Measurements from ENCODE around the gene BCR. TPM values are rescaled to one million over a fixed set of nuclear protein-coding genes. Genes with fewer than 3 reads are reported as not detected.
"Not testable (repeated sequence)": the region's sequence is repeated elsewhere in the genome, so short reads cannot be mapped to it uniquely, and the experiment has no call there.

BCR gene
- total RNA-seq, 2 donors from 2014 or later: 27.0 to 41.3 TPM

- H3K27me3 ChIP-seq; H3K4me3 ChIP-seq; DNase-seq (ENCODE audit: low spot score); H3K4me1 ChIP-seq; H3K36me3 ChIP-seq; H3K9me3 ChIP-seq; H3K27ac ChIP-seq: not testable (repeated sequence)
Observed at GRCh38 chr22:23323960-23324688, 143.8 kb downstream of the BCR start.

- Histone ChIP-seq H3K4me1 (no peaks in the 10 kb centered on the region), H3K27ac (no peak overlapping the region), H3K9me3 (no peaks in the 10 kb centered on the region), H3K36me3 (no peaks in the 10 kb centered on the region), H3K27me3 (no peaks in the 10 kb centered on the region), H3K4me3 (no peak overlapping the region)
- no peak for TF ChIP-seq CTCF (IDR thresholded peaks at IDR 0.05)
- DNase-seq (ENCODE audit: low spot score): no peak
Observed at GRCh38 chr22:23325183-23325582, 144.9 kb downstream of the BCR start.

- not testable (repeated sequence) for H3K36me3 ChIP-seq; H3K27ac ChIP-seq; H3K9me3 ChIP-seq; H3K4me1 ChIP-seq; H3K27me3 ChIP-seq; DNase-seq (ENCODE audit: low spot score); H3K4me3 ChIP-seq
Observed at GRCh38 chr22:23333822-23334221, 153.5 kb downstream of the BCR start.

- not testable (repeated sequence) for H3K4me3 ChIP-seq; DNase-seq (ENCODE audit: low spot score); H3K4me1 ChIP-seq; H3K27ac ChIP-seq; H3K9me3 ChIP-seq; H3K36me3 ChIP-seq; H3K27me3 ChIP-seq
Observed at GRCh38 chr22:23337672-23338071, 157.4 kb downstream of the BCR start.

- H3K36me3 ChIP-seq: not testable (repeated sequence)
Observed at GRCh38 chr22:23341942-23342695, 161.8 kb downstream of the BCR start.

GRCh38 chr22:23351321-23351720, 171.0 kb downstream of the BCR start:
- Histone ChIP-seq H3K4me3 (no peak overlapping the region), H3K36me3 (no peaks in the 10 kb centered on the region), H3K27me3 (no peaks in the 10 kb centered on the region), H3K4me1 (no peaks in the 10 kb centered on the region), H3K9me3 (no peaks in the 10 kb centered on the region), H3K27ac (no peak overlapping the region)
- TF ChIP-seq CTCF (IDR thresholded peaks at IDR 0.05): no peak
- no peak for DNase-seq (ENCODE audit: low spot score)

More at GRCh38 chr22:23341942-23342695, 161.8 kb downstream of the BCR start:
- not testable (repeated sequence) for H3K27me3 ChIP-seq; H3K4me3 ChIP-seq; H3K4me1 ChIP-seq; DNase-seq (ENCODE audit: low spot score); H3K9me3 ChIP-seq; H3K27ac ChIP-seq

- Histone ChIP-seq H3K27ac (no peak overlapping the region), H3K36me3 (no peaks in the 10 kb centered on the region), H3K9me3 (no peaks in the 10 kb centered on the region), H3K27me3 (no peaks in the 10 kb centered on the region), H3K4me3 (no peak overlapping the region), H3K4me1 (no peaks in the 10 kb centered on the region)
- no peak for DNase-seq (ENCODE audit: low spot score)
- no peak for TF ChIP-seq CTCF (IDR thresholded peaks at IDR 0.05)
Observed at GRCh38 chr22:23353004-23353403, 172.7 kb downstream of the BCR start.

- no peak for DNase-seq (ENCODE audit: low spot score)
- no peaks in the 10 kb centered on the region for H3K27me3 ChIP-seq
- TF ChIP-seq CTCF (IDR thresholded peaks at IDR 0.05): no peak
Observed at GRCh38 chr22:23353696-23354095, 173.4 kb downstream of the BCR start.

More at GRCh38 chr22:23353696-23354095, 173.4 kb downstream of the BCR start:
- H3K4me3 ChIP-seq: no peak overlapping the region
- H3K4me1 ChIP-seq: no peaks in the 10 kb centered on the region
- no peaks in the 10 kb centered on the region for H3K9me3 ChIP-seq
- no peak overlapping the region for H3K27ac ChIP-seq
- H3K36me3 ChIP-seq: no peaks in the 10 kb centered on the region

Measured in right atrium auricular region (tissue), 2 donors.